HG02588 (cell line): ENCODE results near the gene IKZF3.
"Not testable (repeated sequence)": the region's sequence is repeated elsewhere in the genome, so short reads cannot be mapped to it uniquely, and the experiment has no call there.

Experiments used
- ATAC-seq: cut with Tn5 transposase; IDR thresholded peaks from one replicate; pipeline ENCODE4 v1.9.1; 2021; ENCODE audit warnings: mild to moderate bottlenecking, moderate library complexity; ENCODE audit not compliant: unreplicated experiment

Gene IKZF3

GRCh38 chr17:39742126-39742855 lies 121.8 kb downstream of the IKZF3 start:
- no peak for ATAC-seq

- ATAC-seq, result no peak
Observed at GRCh38 chr17:39740357-39741111, 123.6 kb downstream of the IKZF3 start.

GRCh38 chr17:39739885-39740356 lies 124.2 kb downstream of the IKZF3 start:
- ATAC-seq, result no peak

GRCh38 chr17:39738983-39739884 lies 124.9 kb downstream of the IKZF3 start:
- no peak for ATAC-seq

- no peak for ATAC-seq
Observed at GRCh38 chr17:39738568-39738901, 125.6 kb downstream of the IKZF3 start.

DNA sequence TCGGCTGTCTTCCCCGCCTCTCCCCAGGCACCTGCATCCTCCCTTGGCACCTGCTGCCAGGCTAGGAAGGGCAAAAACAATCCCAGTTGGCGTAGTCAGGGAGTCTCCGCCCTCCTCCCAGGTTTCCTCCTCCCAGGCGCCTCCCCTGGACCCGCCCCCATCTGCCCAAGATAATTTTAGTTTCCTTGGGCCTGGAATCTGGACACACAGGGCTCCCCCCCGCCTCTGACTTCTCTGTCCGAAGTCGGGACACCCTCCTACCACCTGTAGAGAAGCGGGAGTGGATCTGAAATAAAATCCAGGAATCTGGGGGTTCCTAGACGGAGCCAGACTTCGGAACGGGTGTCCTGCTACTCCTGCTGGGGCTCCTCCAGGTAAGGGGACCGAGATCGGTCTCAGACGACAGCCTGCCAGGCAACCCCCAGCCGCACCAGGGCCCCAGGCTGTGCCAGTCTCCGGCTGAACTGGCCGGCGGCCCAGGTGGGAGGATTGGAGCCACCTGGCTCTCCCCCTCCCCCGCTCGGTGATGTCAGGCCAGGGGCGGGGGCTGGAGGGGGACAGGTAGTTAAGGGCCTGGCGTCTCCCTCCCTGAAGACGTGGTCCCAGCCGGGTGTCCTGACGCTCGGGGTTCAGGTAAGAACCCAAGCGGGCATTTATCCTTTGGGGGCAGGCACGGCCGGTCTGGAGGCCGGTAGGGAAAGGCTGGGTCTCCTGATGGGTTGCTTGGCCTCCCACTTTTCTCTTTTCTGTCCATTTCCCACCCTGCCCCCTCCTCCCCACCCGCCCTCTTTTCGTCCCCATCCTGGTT lies 126.1 kb downstream of the IKZF3 start, which contains the start of gene GRB7:
Gene GRB7, plus strand, starts transcription at position 179 of the 808 bp plus-strand sequence. CDS start 4,364 bp downstream, outside the sequence.
- no peak for ATAC-seq

GRCh38 chr17:39737206-39737759 lies 126.8 kb downstream of the IKZF3 start:
- ATAC-seq, result no peak

DNA sequence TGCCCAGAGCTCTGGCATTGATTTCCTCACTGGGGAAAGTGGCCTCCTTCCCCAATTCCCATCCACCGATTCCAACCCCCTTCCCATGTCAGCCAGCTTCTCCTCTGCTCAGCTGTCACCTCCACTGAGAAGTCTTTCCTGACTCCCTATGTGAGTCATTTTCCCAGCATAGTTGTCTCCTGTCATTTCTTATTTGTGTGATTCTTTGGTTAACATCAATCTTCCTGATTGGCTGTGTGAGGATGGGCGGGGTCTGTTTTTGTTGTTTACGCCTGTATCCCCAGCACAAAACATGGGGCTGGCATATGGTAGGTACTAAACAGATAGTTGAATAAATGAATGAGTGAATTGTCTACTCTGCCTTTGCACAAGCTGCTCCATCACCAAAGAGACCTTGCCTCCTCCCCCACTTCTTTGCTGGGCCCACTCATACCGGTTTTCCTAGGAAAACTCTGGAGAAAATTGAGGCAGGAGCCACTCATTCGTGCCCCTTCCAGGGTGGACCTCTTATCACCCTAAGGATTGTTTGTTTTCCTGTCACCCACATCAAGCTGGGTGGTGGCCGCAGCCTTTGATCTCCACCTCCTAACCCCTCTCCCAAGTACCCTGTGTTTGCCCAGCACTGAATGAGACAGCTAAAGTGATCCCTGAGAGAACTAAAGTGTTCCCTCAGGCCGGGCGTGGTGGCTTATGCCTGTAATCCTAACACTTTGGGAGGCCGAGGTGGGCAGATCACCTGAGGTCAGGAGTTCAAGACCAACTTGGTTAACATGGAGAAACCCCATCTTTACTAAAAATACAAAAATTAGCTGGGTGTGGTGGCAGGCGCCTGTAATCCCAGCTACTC lies 127.6 kb downstream of the IKZF3 start:
- ATAC-seq, result no peak

DNA sequence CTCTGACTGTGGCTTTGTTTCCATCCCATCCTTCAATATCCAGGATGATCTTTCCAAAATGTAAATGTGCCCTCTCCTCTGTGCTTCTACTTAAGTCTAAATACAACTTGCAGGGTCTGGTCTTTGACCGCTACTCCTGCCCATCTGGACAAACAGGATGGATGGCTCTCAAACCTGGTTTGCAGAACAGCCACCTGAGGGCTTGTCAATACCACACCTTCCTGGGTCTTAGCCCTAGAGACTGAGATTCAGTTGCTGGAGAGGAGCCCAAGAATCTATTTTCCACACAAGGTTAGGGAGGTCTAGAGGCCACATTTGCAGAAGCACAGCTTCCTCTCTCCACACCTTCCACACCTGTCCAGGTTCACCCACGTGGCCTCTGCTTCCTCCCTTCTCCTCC lies 128.2 kb downstream of the IKZF3 start:
- ATAC-seq, result no peak

DNA sequence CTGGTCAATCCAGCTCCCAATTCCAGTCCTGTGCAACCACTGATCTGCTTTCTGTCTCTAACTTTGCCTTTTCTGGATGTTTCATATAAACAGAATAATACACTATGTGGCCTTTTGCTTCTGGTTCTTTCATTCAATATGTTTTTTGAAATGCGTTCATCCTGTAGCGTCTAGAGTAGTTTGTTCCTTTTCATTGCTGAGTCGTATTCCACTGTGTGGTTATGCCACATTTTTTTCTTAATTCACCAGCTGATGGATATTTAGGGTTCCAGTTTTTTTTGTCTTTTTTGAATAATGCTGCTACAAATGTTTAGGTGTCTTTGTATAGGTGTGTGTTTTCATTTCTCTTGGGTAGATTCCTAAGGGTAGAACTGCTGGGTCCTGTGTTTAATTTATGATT lies 131.5 kb downstream of the IKZF3 start:
- no peak for ATAC-seq

DNA sequence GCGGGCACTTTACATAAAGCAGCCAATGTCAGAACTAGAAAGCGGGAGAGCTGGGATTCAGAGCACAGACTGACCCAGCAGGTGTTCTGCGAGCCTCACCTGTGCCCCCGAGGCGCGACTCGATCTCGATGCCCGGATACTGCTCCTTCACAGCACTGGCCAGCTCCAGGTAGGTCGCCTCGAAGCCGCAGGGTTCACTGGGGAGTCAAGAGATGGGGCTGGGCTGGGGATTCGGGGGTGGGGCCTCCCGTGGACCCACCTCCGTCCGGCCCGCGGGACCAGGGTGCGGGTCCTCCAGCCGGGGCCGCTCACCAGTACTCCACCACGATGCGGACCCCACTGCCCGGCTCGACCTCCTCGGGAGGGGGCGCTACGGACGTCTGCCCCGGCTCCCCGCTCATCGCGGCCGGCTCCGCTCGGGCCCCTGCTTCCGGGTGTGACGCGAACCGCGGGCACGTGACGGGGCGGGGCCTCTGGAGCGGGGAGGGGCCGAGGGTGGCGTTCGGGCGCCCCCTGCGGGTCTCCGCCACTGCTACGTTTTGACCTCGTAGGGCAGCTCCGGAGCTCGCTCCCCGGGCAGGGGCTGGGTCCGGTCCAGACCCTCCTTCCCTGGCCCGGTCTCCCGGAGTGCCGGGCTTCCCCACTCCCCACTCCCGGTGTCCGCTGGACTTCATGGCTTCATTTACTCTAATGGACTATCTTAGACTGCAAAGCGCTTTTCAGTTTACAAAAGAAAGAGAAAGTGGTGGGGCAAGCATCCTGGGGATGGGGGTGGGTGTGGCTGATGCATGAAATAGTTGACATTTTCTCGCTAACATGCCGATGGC lies 133.8 kb downstream of the IKZF3 start, which contains the start of gene MIEN1:
Gene MIEN1, minus strand, starts transcription at position 438 of the 827 bp plus-strand sequence. Its CDS starts 37 bp downstream, at position 401.
- ATAC-seq, result peak; percentile 84

DNA sequence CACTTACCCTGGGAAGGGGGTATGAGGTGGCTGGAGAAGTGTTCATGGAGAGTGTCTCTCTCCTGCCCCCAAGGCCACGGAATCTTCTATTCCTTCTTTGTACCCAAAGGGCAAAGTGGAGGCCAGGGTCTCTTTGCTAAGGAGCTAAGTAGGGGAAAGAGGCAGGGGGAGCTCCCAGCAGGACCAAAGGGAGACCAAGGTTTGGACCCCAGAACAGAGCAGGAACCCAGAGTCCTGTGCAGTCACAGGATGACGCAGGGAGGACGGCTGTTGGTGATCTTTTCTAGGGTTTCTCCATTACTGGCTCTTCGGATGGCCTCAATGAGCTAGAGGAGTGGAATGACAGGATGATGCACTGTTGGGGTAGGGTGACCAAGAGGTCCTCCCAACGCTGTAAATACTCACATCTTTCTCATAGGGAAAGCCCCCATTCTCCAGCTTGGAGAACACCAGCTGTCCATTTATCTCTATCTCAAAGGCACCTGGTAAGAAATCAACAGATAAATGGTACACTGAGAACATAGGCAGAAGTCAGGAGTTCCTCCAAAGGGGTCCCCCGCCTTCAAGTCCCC lies 134.7 kb downstream of the IKZF3 start:
- no peak for ATAC-seq

DNA sequence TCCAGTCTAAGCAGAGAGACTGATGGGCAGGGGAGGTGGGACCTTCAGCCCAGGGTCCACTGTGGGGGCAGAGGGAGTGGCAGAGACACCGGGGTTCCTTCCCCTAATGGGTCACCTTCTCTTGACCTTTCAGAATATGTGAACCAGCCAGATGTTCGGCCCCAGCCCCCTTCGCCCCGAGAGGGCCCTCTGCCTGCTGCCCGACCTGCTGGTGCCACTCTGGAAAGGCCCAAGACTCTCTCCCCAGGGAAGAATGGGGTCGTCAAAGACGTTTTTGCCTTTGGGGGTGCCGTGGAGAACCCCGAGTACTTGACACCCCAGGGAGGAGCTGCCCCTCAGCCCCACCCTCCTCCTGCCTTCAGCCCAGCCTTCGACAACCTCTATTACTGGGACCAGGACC lies 136.6 kb downstream of the IKZF3 start:
- no peak for ATAC-seq

DNA sequence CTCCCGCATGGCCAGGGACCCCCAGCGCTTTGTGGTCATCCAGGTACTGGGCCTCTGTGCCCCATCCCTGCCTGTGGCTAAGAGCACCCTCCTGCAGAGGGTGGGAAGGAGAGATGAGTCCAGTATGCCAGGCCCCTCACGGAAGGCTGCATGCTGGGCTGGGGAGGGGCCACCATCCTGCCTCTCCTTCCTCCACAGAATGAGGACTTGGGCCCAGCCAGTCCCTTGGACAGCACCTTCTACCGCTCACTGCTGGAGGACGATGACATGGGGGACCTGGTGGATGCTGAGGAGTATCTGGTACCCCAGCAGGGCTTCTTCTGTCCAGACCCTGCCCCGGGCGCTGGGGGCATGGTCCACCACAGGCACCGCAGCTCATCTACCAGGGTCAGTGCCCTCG lies 137.5 kb downstream of the IKZF3 start:
- ATAC-seq, result no peak

DNA sequence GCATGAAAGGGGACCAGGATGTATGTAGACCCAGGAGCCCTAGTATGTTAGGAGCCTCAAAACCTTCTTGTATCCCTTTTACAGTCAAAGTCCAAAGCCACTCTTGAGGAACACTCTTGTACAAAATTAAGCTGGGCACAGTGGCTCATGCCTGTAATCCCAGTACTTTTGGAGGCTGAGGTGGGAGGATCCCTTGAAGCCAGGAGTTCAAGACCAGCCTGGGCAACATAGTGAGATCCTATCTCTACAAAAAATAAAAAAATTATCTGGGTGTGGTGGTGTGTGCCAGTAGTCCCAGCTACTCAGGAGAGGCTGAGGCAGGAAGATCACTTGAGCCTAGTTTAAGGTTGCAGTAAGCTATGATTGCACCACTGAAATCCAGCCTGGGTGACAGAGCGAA lies 138.2 kb downstream of the IKZF3 start:
- ATAC-seq, result not testable (repeated sequence)

- no peak for ATAC-seq
Observed at GRCh38 chr17:39724731-39725130, 139.4 kb downstream of the IKZF3 start.

GRCh38 chr17:39722965-39723848 lies 140.9 kb downstream of the IKZF3 start:
- no peak for ATAC-seq
